ENCODE data around the gene SLC25A41. TPM values are rescaled to one million over a fixed set of nuclear protein-coding genes. Genes with fewer than 3 reads are reported as not detected.

SLC25A41 gene
- total and polyA plus RNA-seq, 9 of the 15 experiments (the other 6 are each of a cell fraction or from before 2014, with no cell fraction given), result 0.08 to 4.2 (median 1.6) TPM

- TF ChIP-seq RBFOX2 (IDR thresholded peaks at IDR 0.05; ENCODE audit: low read depth, low read length) (peak; percentile 49), CEBPG (CRISPR knock-in tag; IDR thresholded peaks at IDR 0.05) (no peak), CEBPG (tag; conservative IDR thresholded peaks at IDR 0.05 in 1 of 2, IDR thresholded peaks at IDR 0.05 in 1 of 2) (no peak), SIN3A (IDR thresholded peaks at IDR 0.05; ENCODE audit: borderline replicate concordance in 2 of 2, control insufficient read depth in 1 of 2, low read depth in 2 of 2, low read length in 2 of 2) (peak in 1 of 2 experiments; percentile 29; a peak in 1 of 4 replicates)
These were observed 21.0 kb downstream of the SLC25A41 start (continued) for GRCh38 chr19:6412447-6413091.

- Histone ChIP-seq H2AFZ (ENCODE audit: low read depth, low read length) (no peak overlapping the region), H3K4me2 (ENCODE audit: insufficient read depth, low read length) (no peak overlapping the region), H3K27me3 (ENCODE audit: control insufficient read depth in 2 of 2, insufficient read depth in 2 of 2, low read length in 2 of 2) (no peaks in the 10 kb centered on the region), H3K4me1 (replicated peaks in 1 of 2; ENCODE audit: control insufficient read depth in 2 of 2, insufficient read depth in 2 of 2, low read length in 2 of 2) (peaks cover 0 to 36% of the 10 kb centered on the region in 2 experiments; a peak in 2 of 5 replicates), H3K9ac (ENCODE audit: insufficient read depth in 1 of 2, low read depth in 2 of 2, low read length in 2 of 2) (peak overlapping the region in 1 of 2 experiments; percentile 55; a peak in 1 of 4 replicates), H3K9me3 (replicated peaks; ENCODE audit: control insufficient read depth, insufficient read depth, low read depth, low read length) (no peaks in the 10 kb centered on the region), H3K36me3 (ENCODE audit: control insufficient read depth, insufficient read depth, low read length) (peaks cover 37% of the 10 kb centered on the region; the same call in 1 of the 3 replicates), H4K20me1 (replicated peaks; ENCODE audit: control insufficient read depth, insufficient read depth, low read length) (peaks cover 2% of the 10 kb centered on the region; the same call in 1 of the 2 replicates), H3K79me2 (ENCODE audit: control insufficient read depth, insufficient read depth, low read length) (no peaks in the 10 kb centered on the region), H3K4me3 (no peak overlapping the region), H3K9me1 (ENCODE audit: control insufficient read depth, insufficient read depth, low read length) (no peaks in the 10 kb centered on the region), H3K27ac (ENCODE audit: extremely low read depth, low read depth, low read length) (no peak overlapping the region)
- FAIRE-seq (no peak), ATAC-seq (peak; percentile 13; the same call in 2 of the 3 replicates), DNase-seq (ENCODE audit: extremely low read depth in 1 of 4, low spot score in 3 of 4) (peak in 1 of 4 experiments; percentile 6)
- POLR2A ChIA-PET, result interaction anchor here (1.0 to 2.5 kb wide), 2 partner anchors 12 to 40 kb away, joined by 3 to 16 read pairs; partner anchors contain the start of genes ALKBH7 and KHSRP
- in situ Hi-C loops (cut with MboI) (no loop called here), intact Hi-C loops (cut with micrococcal nuclease) (no loop called here)
- WGBS (ENCODE audit: insufficient coverage, low coverage, missing lambda C conversion rate), result 77% methylated on average over 11 of the region's 12 CpGs
- peak; percentile 40 for TF ChIP-seq SIRT6 (IDR thresholded peaks at IDR 0.05; ENCODE audit: low read depth, low read length)
- TF ChIP-seq RBM15 (IDR thresholded peaks at IDR 0.05; ENCODE audit: insufficient read depth, low read length), result no peak
- peak; percentile 73 for TF ChIP-seq POLR2G (IDR thresholded peaks at IDR 0.05; ENCODE audit: low read depth, low read length)
- CTCF ChIA-PET (ENCODE audit: low intra/inter-chr PET ratio), result no interaction called here
- no TSS peak for BruUV-seq (replicated peaks)
These were observed 21.5 kb downstream of the SLC25A41 start for GRCh38 chr19:6412061-6412446.
